IMR-90 (cell line): ENCODE results near the gene BTG4. TPM values are rescaled to one million over a fixed set of nuclear protein-coding genes. Genes with fewer than 3 reads are reported as not detected.

ENCODE experiments used
- ATAC-seq: fragments of 200-7000 bp; cut with Tn5 transposase; 2 replicates; pipeline ENCODE4 v1.9.1; 2020; ENCODE audit warnings: low read depth, mild to moderate bottlenecking, moderate library complexity
- BruUV-seq: library from RNA; stranded (reverse); fragments of 400-500 nt; replicated peaks from 2 replicates; lab custom pipeline; 2021; lab: Mats Ljungman, UMichigan
- CTCF ChIA-PET: fragments of 300-600 bp; formaldehyde crosslinking; extraction: SDS; loops from one replicate; lab custom pipeline; 2021; ENCODE audit warnings: antibody characterized with exemption; lab: Yijun Ruan, JAX
- POLR2A ChIA-PET: fragments of 300-600 bp; sonication (Branson Sonifier 250); formaldehyde crosslinking; loops from one replicate; lab custom pipeline; 2022; ENCODE audit warnings: antibody characterized with exemption; ENCODE audit not compliant: unreplicated experiment; lab: Charles Lee
- DNase-seq: peaks from one replicate; pipeline ENCODE4 v3.0.0; 2013
- H2AFZ ChIP-seq: replicated peaks from 2 replicates; pipeline ENCODE3; 2013; ENCODE audit warnings: low read length, mild to moderate bottlenecking; ENCODE audit not compliant: poor library complexity
- H2AK5ac ChIP-seq: 2 replicates; pipeline ENCODE4 v1.6.1; 2013; ENCODE audit warnings: low read depth, low read length, inconsistent platforms
- H2AK9ac ChIP-seq: replicated peaks from 2 replicates; pipeline ENCODE3; 2013; ENCODE audit warnings: mild to moderate bottlenecking, low read depth, low read length, moderate library complexity; ENCODE audit not compliant: poor library complexity
- H2BK120ac ChIP-seq: 2 replicates; pipeline ENCODE4 v1.6.1; 2013; ENCODE audit warnings: low read depth, low read length, inconsistent platforms
- H2BK15ac ChIP-seq: 3 replicates; pipeline ENCODE4 v1.6.1; 2013; ENCODE audit warnings: low read depth, low read length, inconsistent platforms
- H2BK20ac ChIP-seq: 2 replicates; pipeline ENCODE4 v1.6.1; 2013; ENCODE audit warnings: low read depth, mild to moderate bottlenecking, inconsistent platforms, low read length, moderate library complexity
- H2BK5ac ChIP-seq: 2 replicates; pipeline ENCODE4 v1.6.1; 2013; ENCODE audit warnings: mild to moderate bottlenecking, low read depth, low read length, inconsistent platforms; ENCODE audit not compliant: poor library complexity, severe bottlenecking
- H3K14ac ChIP-seq: replicated peaks from 2 replicates; pipeline ENCODE4 v1.6.1; 2013; ENCODE audit warnings: low read depth, low read length, inconsistent platforms
- H3K18ac ChIP-seq: 2 replicates; pipeline ENCODE4 v1.6.1; 2013; ENCODE audit warnings: low read depth, low read length, control low read depth
- H3K23ac ChIP-seq: 2 replicates; pipeline ENCODE4 v1.6.1; 2013; ENCODE audit warnings: low read depth, low read length, inconsistent platforms
- H3K27ac ChIP-seq: 2 replicates; pipeline ENCODE4 v1.5.1; 2013; ENCODE audit warnings: mild to moderate bottlenecking, control low read depth, low read length; ENCODE audit not compliant: insufficient read depth
- H3K27me3 ChIP-seq: 2 replicates; pipeline ENCODE4 v1.6.1; 2013; ENCODE audit warnings: low read length; ENCODE audit not compliant: control insufficient read depth, insufficient read depth
- H3K36me3 ChIP-seq: 2 replicates; pipeline ENCODE4 v1.6.1; 2013; ENCODE audit warnings: low read length, mixed read lengths; ENCODE audit not compliant: control insufficient read depth, insufficient read depth
- H3K4ac ChIP-seq: 2 replicates; pipeline ENCODE4 v1.6.1; 2013; ENCODE audit warnings: low read depth, low read length, inconsistent platforms
- H3K4me1 ChIP-seq: 2 replicates; pipeline ENCODE4 v1.6.1; 2013; ENCODE audit warnings: low read length, mixed read lengths; ENCODE audit not compliant: control insufficient read depth, insufficient read depth
- H3K4me2 ChIP-seq: 2 replicates; pipeline ENCODE4 v1.6.1; 2013; ENCODE audit warnings: low read depth, mild to moderate bottlenecking, control low read depth, low read length, moderate library complexity
- H3K4me3 ChIP-seq: 2 replicates; pipeline ENCODE4 v1.5.1; 2013; ENCODE audit warnings: low read depth, mild to moderate bottlenecking, control low read depth, low read length, moderate library complexity; ENCODE audit not compliant: insufficient read depth
- H3K56ac ChIP-seq: 2 replicates; pipeline ENCODE4 v1.6.1; 2013; ENCODE audit warnings: low read length, inconsistent platforms; ENCODE audit not compliant: insufficient read depth; ENCODE audit errors: extremely low read depth
- H3K79me1 ChIP-seq, 2 experiments: 2 replicates each; pipeline ENCODE4 v1.6.1; 2013; ENCODE audit warnings: low read length in 2 of 2, inconsistent platforms in 1 of 2, low read depth in 1 of 2
- H3K9ac ChIP-seq: 2 replicates; pipeline ENCODE4 v1.6.1; 2013; ENCODE audit warnings: low read depth, low read length, control low read depth
- H3K9me1 ChIP-seq: 2 replicates; pipeline ENCODE4 v1.6.1; 2013; ENCODE audit warnings: low read length, inconsistent platforms; ENCODE audit not compliant: insufficient read depth
- H3K9me3 ChIP-seq: 2 replicates; pipeline ENCODE4 v1.6.1; 2013; ENCODE audit warnings: low read length; ENCODE audit not compliant: control insufficient read depth, insufficient read depth
- H4K20me1 ChIP-seq: 2 replicates; pipeline ENCODE4 v1.6.1; 2013; ENCODE audit warnings: low read length, inconsistent platforms; ENCODE audit not compliant: insufficient read depth
- H4K5ac ChIP-seq: 2 replicates; pipeline ENCODE4 v1.6.1; 2013; ENCODE audit warnings: mild to moderate bottlenecking, low read depth, low read length, control low read depth
- H4K8ac ChIP-seq, 2 experiments: 2 replicates each; pipeline ENCODE4 v1.6.1; 2013; ENCODE audit warnings: low read depth in 2 of 2, low read length in 2 of 2, control low read depth in 1 of 2, inconsistent platforms in 1 of 2
- H4K91ac ChIP-seq: 2 replicates; pipeline ENCODE4 v1.6.1; 2013; ENCODE audit warnings: low read depth, low read length, inconsistent platforms; ENCODE audit not compliant: insufficient read depth
- CEBPB ChIP-seq: IDR thresholded peaks from 2 replicates; pipeline ENCODE4 v1.6.1; 2012; ENCODE audit warnings: low read depth, low read length, improper control_type of control experiment
- ELK1 ChIP-seq: fragments of 150-350 bp; IDR thresholded peaks from 2 replicates; pipeline ENCODE4 v1.6.1; 2016; ENCODE audit warnings: low read depth, mild to moderate bottlenecking, low read length, moderate library complexity, borderline replicate concordance
- FOS ChIP-seq: fragments of 150-350 bp; IDR thresholded peaks from 2 replicates; pipeline ENCODE4 v1.6.1; 2016; ENCODE audit warnings: low read depth, low read length
- MAFK ChIP-seq: IDR thresholded peaks from 2 replicates; pipeline ENCODE4 v1.6.1; 2012; ENCODE audit warnings: low read depth, low read length, improper control_type of control experiment
- NFE2L2 ChIP-seq: fragments of 150-350 bp; IDR thresholded peaks from 2 replicates; pipeline ENCODE4 v1.6.1; 2016; ENCODE audit warnings: low read depth, mild to moderate bottlenecking, low read length
- POLR2A ChIP-seq: IDR thresholded peaks from 2 replicates; pipeline ENCODE4 v1.6.1; 2012; ENCODE audit warnings: mild to moderate bottlenecking, low read depth, low read length
- RAD21 ChIP-seq: IDR thresholded peaks from 2 replicates; pipeline ENCODE4 v1.6.1; 2012; ENCODE audit warnings: low read length, improper control_type of control experiment
- RCOR1 ChIP-seq: IDR thresholded peaks from 2 replicates; pipeline ENCODE4 v1.6.1; 2012; ENCODE audit warnings: mild to moderate bottlenecking, low read length, improper control_type of control experiment; ENCODE audit not compliant: insufficient replicate concordance
- RFX5 ChIP-seq: IDR thresholded peaks from 2 replicates; pipeline ENCODE4 v1.8.0; 2012; ENCODE audit warnings: low read depth, mild to moderate bottlenecking, low read length, moderate library complexity
- WGBS, 2 experiments: methylation state at CpG; one replicate each; pipeline versions ENCODE4 v1.1.5 to v1.1.7; 2013; ENCODE audit warnings: missing lambda C conversion rate in 2 of 2; ENCODE audit not compliant: insufficient read length in 1 of 2; ENCODE audit errors: extremely low coverage in 2 of 2; 5-methylcytosine and 5-hydroxymethylcytosine counted together
- dilution Hi-C: fragments of 300-500 bp; cut with HindIII; formaldehyde crosslinking; loops from one replicate; pipeline ENCODE4 v1.14.3; 2018; ENCODE audit warnings: low sequenced_read_pairs; ENCODE audit not compliant: unreplicated experiment
- in situ Hi-C: fragments of 300-500 bp; cut with MboI; formaldehyde crosslinking; loops from 3 replicates; pipeline ENCODE4 v1.14.3; 2019; ENCODE audit warnings: low sequenced_read_pairs, inconsistent platforms, mixed read lengths
- intact Hi-C: fragments of 100-400 bp; cut with micrococcal nuclease; formaldehyde crosslinking; loops from 2 replicates; pipeline ENCODE4 v1.10.0; 2022
- polyA plus RNA-seq, 3 experiments: library from polyadenylated mRNA; depleted of rRNA; stranded (reverse); fragments of >200 nt; gene quantifications; 2 replicates each; pipeline ENCODE4 v1.2.3, GENCODE V29; 2012; ENCODE audit warnings: low replicate concordance in 1 of 3
- total RNA-seq: library from RNA; depleted of rRNA; stranded (reverse); fragments of >200 nt; gene quantifications from 2 replicates; pipeline ENCODE4 v1.2.3, GENCODE V29; 2012

The BTG4 gene
- total and polyA plus RNA-seq, 2 of the 4 experiments (the other 2 are of a cell fraction), result not detected

- Histone ChIP-seq H4K8ac (no peak overlapping the region), H4K5ac (no peak overlapping the region), H2AK9ac (no peak overlapping the region), H3K9me3 (no peaks in the 10 kb centered on the region), H3K4ac (peak overlapping the region; percentile 27; the same call in 1 of the 2 replicates), H3K9ac (no peak overlapping the region), H2AFZ (peak overlapping the region; percentile 90), H2BK20ac (no peak overlapping the region), H3K9me1 (no peaks in the 10 kb centered on the region), H3K27me3 (peaks cover 4% of the 10 kb centered on the region), H3K4me2 (peak overlapping the region; percentile 39), H3K23ac (peak overlapping the region; percentile 44; the same call in 1 of the 2 replicates), H3K14ac (no peak overlapping the region), H4K91ac (no peak overlapping the region), H4K20me1 (no peaks in the 10 kb centered on the region), H2BK15ac (no peak overlapping the region), H2BK5ac (no peak overlapping the region), H3K27ac (no peak overlapping the region), H3K4me3 (no peak overlapping the region), H3K4me1 (no peaks in the 10 kb centered on the region), H2AK5ac (no peak overlapping the region), H2BK120ac (peak overlapping the region; percentile 24), H3K56ac (no peak overlapping the region), H3K79me1 (no peaks in the 10 kb centered on the region), H3K18ac (no peak overlapping the region), H3K36me3 (no peaks in the 10 kb centered on the region)
- in situ Hi-C loops, result no loop called here
- TF ChIP-seq POLR2A (no peak), ELK1 (no peak), FOS (no peak), RAD21 (no peak), MAFK (no peak), RCOR1 (no peak), NFE2L2 (no peak), CEBPB (no peak), RFX5 (no peak)
- no TSS peak for BruUV-seq
- intact Hi-C loops, result no loop called here
- CTCF ChIA-PET, result no interaction called here
- dilution Hi-C loops, result no loop called here
- no peak for DNase-seq
- no CpG with 5 or more reads among the region's 6 CpGs for WGBS, 2 experiments
- POLR2A ChIA-PET, result no interaction called here
- ATAC-seq, result no peak; the same call in 1 of the 2 replicates
Observed at GRCh38 chr11:111513240-111513605, 1.0 kb upstream of the BTG4 start.
